Esophagus muscularis mucosa (tissue), 4 donors: Measurements from ENCODE around the gene IQCH. TPM values are rescaled to one million over a fixed set of nuclear protein-coding genes. Genes with fewer than 3 reads are reported as not detected.

ENCODE experiments used
- DNase-seq: peaks from one replicate; pipeline ENCODE4 v3.0.0-alpha.2; 2017; ENCODE audit errors: extremely low spot score
- H3K27ac ChIP-seq, 4 donors: fragments of 200-600 bp; sonication (generic); replicated peaks in 1 of 4; 1 replicate in 3 of 4; 2 replicates in 1 of 4; pipeline ENCODE4 v1.5.1; 2016 to 2019; ENCODE audit warnings: mild to moderate bottlenecking in 1 of 4
- H3K27me3 ChIP-seq, 4 donors: fragments of 200-600 bp; sonication (generic); one replicate each; pipeline versions ENCODE4 v1.5.1 to v1.6.0; 2016 to 2019
- H3K36me3 ChIP-seq, 4 donors: fragments of 200-600 bp; sonication (generic); one replicate each; pipeline ENCODE4 v1.5.1; 2016 to 2019
- H3K4me1 ChIP-seq, 4 donors: fragments of 200-600 bp; sonication (generic); one replicate each; pipeline ENCODE4 v1.5.1; 2016 to 2019
- H3K4me3 ChIP-seq, 4 donors: fragments of 200-600 bp; sonication (generic); 1 replicate in 2 of 4; 2 replicates in 2 of 4; pipeline ENCODE4 v1.5.1; 2016 to 2019; ENCODE audit warnings: mild to moderate bottlenecking in 4 of 4, moderate library complexity in 1 of 4
- H3K9me3 ChIP-seq, 4 donors: fragments of 200-600 bp; sonication (generic); 1 replicate in 3 of 4; 2 replicates in 1 of 4; pipeline ENCODE4 v1.5.1; 2016 to 2019
- EP300 ChIP-seq: sonication (generic); formaldehyde crosslinking; IDR thresholded peaks from one replicate; pipeline ENCODE4 v1.6.1; 2017; ENCODE audit warnings: antibody characterized with exemption
- POLR2A ChIP-seq: fragments of 450-650 bp; IDR thresholded peaks from one replicate; pipeline ENCODE4 v1.6.1; 2017; ENCODE audit warnings: antibody characterized with exemption, moderate library complexity, mild to moderate bottlenecking, low read depth
- POLR2AphosphoS5 ChIP-seq, 2 donors: sonication (generic); formaldehyde crosslinking; IDR thresholded peaks; one replicate each; pipeline ENCODE4 v1.6.1; 2017; ENCODE audit warnings: antibody characterized with exemption in 2 of 2
- WGBS: methylation state at CpG from one replicate; pipeline ENCODE4 v1.1.5; 2018; 5-methylcytosine and 5-hydroxymethylcytosine counted together
- intact Hi-C: fragments of 100-400 bp; cut with DNase I; formaldehyde crosslinking; loops from one replicate; pipeline ENCODE4 v1.15.1; 2023
- total RNA-seq, 4 donors: library from RNA; depleted of rRNA; stranded (reverse); fragments of >200 nt; gene quantifications; one replicate each; pipeline versions ENCODE4 v1.1.0 to v1.2.1, GENCODE V29; 2016
- TF ChIP-seq, protein P1 (sequence below), 3 experiments: fragments of 200-600 bp in 2 of 3; fragments of 450-650 bp in 1 of 3; sonication (generic) in 2 of 3; IDR thresholded peaks; one replicate each; pipeline ENCODE4 v1.5.1; 2017 to 2019; ENCODE audit warnings: antibody characterized with exemption in 3 of 3, mild to moderate bottlenecking in 2 of 3, moderate library complexity in 1 of 3

Gene IQCH
- total RNA-seq, 4 donors from 2014 or later: 0.58 to 2.4 (median 1.2) TPM

DNA sequence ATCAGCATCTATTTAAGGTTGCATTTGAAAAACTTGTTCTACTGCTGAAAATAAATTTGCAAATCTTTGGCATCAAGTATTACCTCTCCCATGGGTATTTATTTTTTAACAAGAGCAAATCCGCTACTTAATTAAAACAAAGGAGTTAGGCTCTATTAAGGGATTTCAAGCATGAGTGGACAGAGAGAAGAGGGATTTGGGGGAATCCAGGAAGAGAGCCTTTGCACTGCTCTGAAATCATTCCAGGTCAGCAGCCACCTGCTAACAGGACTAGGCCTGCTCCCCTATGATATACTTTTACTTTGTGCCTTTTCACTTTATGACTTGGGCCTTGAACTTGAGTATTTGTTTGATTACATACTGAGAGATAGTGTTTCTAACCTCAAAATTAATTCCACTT is 57.1 kb downstream of the IQCH start:
- intact Hi-C loops: no loop called here
- WGBS: 97% methylated on average over 1 of the region's 1 CpG
- no peaks in the 10 kb centered on the region for H3K36me3 ChIP-seq
- no peak overlapping the region for H3K27ac ChIP-seq
- H3K4me1 ChIP-seq: peaks cover 0 to 12% (median 11%) of the 10 kb centered on the region in 4 donors
- no peaks in the 10 kb centered on the region for H3K27me3 ChIP-seq
- DNase-seq: no peak
- TF ChIP-seq POLR2A (no peak), POLR2AphosphoS5 (IDR thresholded peaks at IDR 0.05) (no peak), EP300 (no peak)
- TF ChIP-seq, protein P1, sequence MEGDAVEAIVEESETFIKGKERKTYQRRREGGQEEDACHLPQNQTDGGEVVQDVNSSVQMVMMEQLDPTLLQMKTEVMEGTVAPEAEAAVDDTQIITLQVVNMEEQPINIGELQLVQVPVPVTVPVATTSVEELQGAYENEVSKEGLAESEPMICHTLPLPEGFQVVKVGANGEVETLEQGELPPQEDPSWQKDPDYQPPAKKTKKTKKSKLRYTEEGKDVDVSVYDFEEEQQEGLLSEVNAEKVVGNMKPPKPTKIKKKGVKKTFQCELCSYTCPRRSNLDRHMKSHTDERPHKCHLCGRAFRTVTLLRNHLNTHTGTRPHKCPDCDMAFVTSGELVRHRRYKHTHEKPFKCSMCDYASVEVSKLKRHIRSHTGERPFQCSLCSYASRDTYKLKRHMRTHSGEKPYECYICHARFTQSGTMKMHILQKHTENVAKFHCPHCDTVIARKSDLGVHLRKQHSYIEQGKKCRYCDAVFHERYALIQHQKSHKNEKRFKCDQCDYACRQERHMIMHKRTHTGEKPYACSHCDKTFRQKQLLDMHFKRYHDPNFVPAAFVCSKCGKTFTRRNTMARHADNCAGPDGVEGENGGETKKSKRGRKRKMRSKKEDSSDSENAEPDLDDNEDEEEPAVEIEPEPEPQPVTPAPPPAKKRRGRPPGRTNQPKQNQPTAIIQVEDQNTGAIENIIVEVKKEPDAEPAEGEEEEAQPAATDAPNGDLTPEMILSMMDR (IDR thresholded peaks at IDR 0.05): no peak
- H3K9me3 ChIP-seq: no peaks in the 10 kb centered on the region
- no peak overlapping the region for H3K4me3 ChIP-seq

DNA sequence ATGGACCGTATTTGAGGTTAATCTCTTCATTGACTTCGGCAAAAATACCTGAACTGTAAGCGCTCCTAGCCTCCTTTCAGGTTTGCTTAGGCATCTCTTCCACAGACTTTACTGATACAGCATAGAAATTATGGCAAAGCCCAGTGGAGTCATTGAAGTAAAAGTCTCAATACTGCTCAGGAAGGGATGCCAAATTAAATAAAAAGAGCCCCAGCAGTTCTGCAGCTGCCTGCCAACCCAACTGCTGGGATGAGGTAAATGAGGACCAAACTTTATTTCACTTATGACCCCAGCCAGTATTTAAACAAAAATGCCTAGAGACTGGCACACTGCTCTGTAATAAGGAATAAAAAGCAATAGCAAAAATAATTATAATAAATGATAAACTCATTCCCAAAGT is 65.4 kb downstream of the IQCH start:
- 91% methylated on average over 3 of the region's 3 CpGs for WGBS
- intact Hi-C loops: no loop called here
- Histone ChIP-seq H3K4me1 (no peaks in the 10 kb centered on the region), H3K4me3 (no peak overlapping the region), H3K27me3 (no peaks in the 10 kb centered on the region), H3K27ac (no peak overlapping the region), H3K9me3 (no peaks in the 10 kb centered on the region), H3K36me3 (no peaks in the 10 kb centered on the region)
- DNase-seq: no peak
- TF ChIP-seq, protein P1 (IDR thresholded peaks at IDR 0.05): no peak
- TF ChIP-seq EP300 (no peak), POLR2AphosphoS5 (IDR thresholded peaks at IDR 0.05) (no peak), POLR2A (no peak)

DNA sequence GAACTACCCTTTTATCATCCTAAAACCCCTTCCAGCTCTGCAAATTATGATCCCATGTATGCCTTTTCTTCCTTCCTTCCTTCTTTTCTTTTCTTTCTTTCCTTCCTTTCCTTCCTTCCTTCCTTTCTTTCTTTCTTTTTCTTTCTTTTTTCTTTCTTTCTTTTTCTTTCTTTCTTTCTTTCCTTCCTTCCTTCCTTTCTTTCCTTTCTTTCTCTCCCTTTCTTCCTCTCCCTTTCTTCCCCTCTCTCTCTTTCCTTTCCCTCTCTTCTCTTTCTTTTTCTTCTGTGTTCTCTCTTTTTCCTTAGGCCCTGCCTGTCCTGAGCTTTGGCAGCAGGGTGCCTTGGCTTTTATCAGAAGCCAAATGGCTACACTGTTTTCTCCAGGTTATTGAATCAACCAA is 66.8 kb downstream of the IQCH start:
- no peak for DNase-seq
- Histone ChIP-seq H3K36me3 (no peaks in the 10 kb centered on the region), H3K27ac (no peak overlapping the region), H3K4me1 (no peaks in the 10 kb centered on the region), H3K4me3 (no peak overlapping the region), H3K27me3 (no peaks in the 10 kb centered on the region), H3K9me3 (no peaks in the 10 kb centered on the region)
- intact Hi-C loops: no loop called here
- TF ChIP-seq POLR2AphosphoS5 (IDR thresholded peaks at IDR 0.05) (no peak), EP300 (no peak), POLR2A (no peak)
- TF ChIP-seq, protein P1 (IDR thresholded peaks at IDR 0.05): no peak

DNA sequence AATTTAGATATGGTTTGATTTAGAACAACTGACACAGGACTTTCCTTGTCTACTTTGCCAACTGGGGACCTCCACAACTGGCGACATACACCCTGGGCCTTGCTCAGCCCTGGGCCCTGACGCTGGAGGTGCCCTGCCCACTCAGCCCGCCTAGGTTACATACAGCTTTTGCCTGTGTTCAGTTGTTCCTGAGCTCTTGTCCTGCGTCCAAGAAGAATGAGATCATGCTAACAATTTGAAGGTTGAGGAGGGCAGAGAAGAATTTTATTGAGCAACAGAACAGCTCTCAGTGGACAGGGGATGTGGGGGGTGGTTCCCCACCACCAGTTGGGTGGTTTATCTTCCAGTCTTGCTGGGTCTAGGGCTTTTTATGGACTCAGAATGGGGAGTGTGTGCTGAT is 67.9 kb downstream of the IQCH start:
- Histone ChIP-seq H3K9me3 (peaks cover 0 to 3% (median 0%) of the 10 kb centered on the region in 4 donors), H3K36me3 (no peaks in the 10 kb centered on the region), H3K27me3 (no peaks in the 10 kb centered on the region), H3K27ac (no peak overlapping the region), H3K4me3 (no peak overlapping the region), H3K4me1 (no peaks in the 10 kb centered on the region)
- 75% methylated on average over 4 of the region's 4 CpGs for WGBS
- TF ChIP-seq POLR2A (no peak), EP300 (no peak), POLR2AphosphoS5 (IDR thresholded peaks at IDR 0.05) (no peak)
- TF ChIP-seq, protein P1 (IDR thresholded peaks at IDR 0.05): no peak
- no peak for DNase-seq
- intact Hi-C loops: no loop called here

DNA sequence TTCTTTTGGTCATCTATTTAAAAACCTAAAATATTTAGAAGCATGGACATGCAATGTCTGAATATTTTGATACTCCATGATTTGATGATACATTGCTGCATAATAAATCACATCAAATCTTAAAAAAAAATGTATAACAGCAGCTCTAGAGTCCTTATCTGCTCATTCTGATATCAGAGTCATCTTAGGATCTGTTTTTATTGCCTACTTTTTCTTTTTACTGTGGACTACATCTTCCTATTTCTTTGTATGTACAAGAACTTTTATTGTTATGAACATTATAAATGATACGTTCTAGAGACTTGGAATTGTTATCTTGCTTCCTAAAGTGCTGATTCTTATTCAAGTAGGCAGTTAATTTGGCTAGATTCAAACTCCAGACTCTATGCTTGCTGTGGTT is 72.7 kb downstream of the IQCH start:
- 81% methylated on average over 1 of the region's 1 CpG for WGBS
- intact Hi-C loops: no loop called here

More for the DNA sequence above, 72.7 kb downstream of the IQCH start:
- TF ChIP-seq, protein P1 (IDR thresholded peaks at IDR 0.05): no peak
- TF ChIP-seq EP300 (no peak), POLR2A (no peak), POLR2AphosphoS5 (IDR thresholded peaks at IDR 0.05) (no peak)
- no peak overlapping the region for H3K4me3 ChIP-seq
- H3K4me1 ChIP-seq: no peaks in the 10 kb centered on the region
- no peaks in the 10 kb centered on the region for H3K27me3 ChIP-seq
- peaks cover 0 to 4% (median 0%) of the 10 kb centered on the region in 4 donors for H3K9me3 ChIP-seq
- DNase-seq: no peak
- no peak overlapping the region for H3K27ac ChIP-seq
- no peaks in the 10 kb centered on the region for H3K36me3 ChIP-seq
